Astrocyte (in vitro differentiated cells and primary cell): Measurements from ENCODE around the gene ECHS1. TPM values are rescaled to one million over a fixed set of nuclear protein-coding genes. Genes with fewer than 3 reads are reported as not detected.

Source experiments
- DNase-seq: peaks from one replicate; pipeline ENCODE4 v3.0.0-alpha.2; 2010; ENCODE audit warnings: low read depth
- FAIRE-seq: peaks from 2 replicates; lab custom pipeline; 2011; peaks lifted over from hg19 to GRCh38; lab: Jason Lieb, UNC
- H2AFZ ChIP-seq: 2 replicates; pipeline ENCODE4 v1.6.0; 2012; ENCODE audit warnings: low read depth, low read length, inconsistent platforms
- H3K27ac ChIP-seq: 2 replicates; pipeline ENCODE4 v1.5.1; 2011; ENCODE audit warnings: low read depth, low read length, inconsistent platforms
- H3K27me3 ChIP-seq: 2 replicates; pipeline ENCODE4 v1.6.0; 2011; ENCODE audit warnings: low read length, inconsistent platforms; ENCODE audit not compliant: insufficient read depth
- H3K36me3 ChIP-seq: 2 replicates; pipeline ENCODE4 v1.5.1; 2011; ENCODE audit warnings: low read length, inconsistent platforms; ENCODE audit not compliant: insufficient read depth
- H3K4me1 ChIP-seq: 2 replicates; pipeline ENCODE4 v1.5.1; 2011; ENCODE audit warnings: low read length, inconsistent platforms; ENCODE audit not compliant: insufficient read depth
- H3K4me2 ChIP-seq: 2 replicates; pipeline ENCODE4 v1.6.0; 2012; ENCODE audit warnings: low read length, inconsistent platforms
- H3K4me3 ChIP-seq: 2 replicates; pipeline ENCODE4 v1.5.1; 2011; ENCODE audit warnings: low read depth, mild to moderate bottlenecking, low read length, inconsistent platforms; ENCODE audit not compliant: insufficient read depth
- H3K79me2 ChIP-seq: 2 replicates; pipeline ENCODE4 v1.6.0; 2012; ENCODE audit warnings: mild to moderate bottlenecking, low read length, inconsistent platforms; ENCODE audit not compliant: insufficient read depth
- H3K9ac ChIP-seq: 2 replicates; pipeline ENCODE4 v1.6.0; 2012; ENCODE audit warnings: mild to moderate bottlenecking, low read length, inconsistent platforms
- H3K9me3 ChIP-seq: 2 replicates; pipeline ENCODE4 v1.5.1; 2012; ENCODE audit warnings: low read depth, mild to moderate bottlenecking, low read length, inconsistent platforms; ENCODE audit not compliant: insufficient read depth
- H4K20me1 ChIP-seq: 2 replicates; pipeline ENCODE4 v1.6.0; 2012; ENCODE audit warnings: low read length, inconsistent platforms; ENCODE audit not compliant: insufficient read depth
- H3K27ac Mint-ChIP-seq: one replicate; pipeline ENCODE4 v1.8.0; 2021; ENCODE audit warnings: mild to moderate bottlenecking, mixed read lengths; ENCODE audit not compliant: unreplicated experiment
- H3K27me3 Mint-ChIP-seq: one replicate; pipeline ENCODE4 v1.8.0; 2021; ENCODE audit warnings: low read depth, mixed read lengths; ENCODE audit not compliant: unreplicated experiment
- H3K36me3 Mint-ChIP-seq: one replicate; pipeline ENCODE4 v1.8.0; 2021; ENCODE audit warnings: low read depth, mixed read lengths; ENCODE audit not compliant: unreplicated experiment
- H3K4me1 Mint-ChIP-seq: one replicate; pipeline ENCODE4 v1.8.0; 2021; ENCODE audit warnings: low read depth, mixed read lengths; ENCODE audit not compliant: unreplicated experiment
- H3K4me3 Mint-ChIP-seq: one replicate; pipeline ENCODE4 v1.8.0; 2021; ENCODE audit warnings: mild to moderate bottlenecking, moderate library complexity, mixed read lengths; ENCODE audit not compliant: unreplicated experiment
- H3K9me3 Mint-ChIP-seq: one replicate; pipeline ENCODE4 v1.8.0; 2021; ENCODE audit warnings: mild to moderate bottlenecking, mixed read lengths; ENCODE audit not compliant: unreplicated experiment
- CTCF ChIP-seq: IDR thresholded peaks from 2 replicates; pipeline ENCODE4 v1.5.1; 2011; ENCODE audit warnings: low read depth, mild to moderate bottlenecking, inconsistent platforms, low read length, moderate library complexity; ENCODE audit not compliant: insufficient read depth
- EZH2 ChIP-seq: IDR thresholded peaks from 2 replicates; pipeline ENCODE4 v1.6.1; 2012; ENCODE audit warnings: mild to moderate bottlenecking, low read length, inconsistent platforms; ENCODE audit not compliant: insufficient read depth
- total RNA-seq: library from RNA; stranded (reverse); gene quantifications from 2 replicates; pipeline ENCODE4 v1.2.1, GENCODE V29; 2021

The ECHS1 gene
- total RNA-seq, 1 donor from 2014 or later, result 90.9 TPM

GRCh38 chr10:133403359-133403758 is 30.2 kb upstream of the ECHS1 start:
- TF ChIP-seq EZH2, result no peak
- no peak for TF ChIP-seq CTCF
- Histone ChIP-seq H4K20me1 (peaks cover 30% of the 10 kb centered on the region), H3K27me3 (no peaks in the 10 kb centered on the region), H3K4me2 (no peak overlapping the region), H3K4me1 (peaks cover 10% of the 10 kb centered on the region), H3K36me3 (peaks cover 24% of the 10 kb centered on the region), H3K9ac (no peak overlapping the region), H3K27ac (no peak overlapping the region), H3K4me3 (no peak overlapping the region), H3K79me2 (peaks cover 53% of the 10 kb centered on the region), H2AFZ (no peak overlapping the region), H3K9me3 (no peaks in the 10 kb centered on the region)
- FAIRE-seq (no peak), DNase-seq (no peak)
- H3K27me3 Mint-ChIP-seq, result no peaks in the 10 kb centered on the region
- peak overlapping the region; percentile 16 for H3K27ac Mint-ChIP-seq
- H3K4me3 Mint-ChIP-seq, result no peak overlapping the region
- H3K36me3 Mint-ChIP-seq, result peaks cover 35% of the 10 kb centered on the region
- H3K9me3 Mint-ChIP-seq, result no peaks in the 10 kb centered on the region
- peaks cover 34% of the 10 kb centered on the region for H3K4me1 Mint-ChIP-seq

- Histone ChIP-seq H3K27ac (no peak overlapping the region), H3K36me3 (peaks cover 24% of the 10 kb centered on the region), H3K27me3 (no peaks in the 10 kb centered on the region), H3K4me3 (no peak overlapping the region), H2AFZ (no peak overlapping the region), H3K4me1 (peaks cover 10% of the 10 kb centered on the region), H3K79me2 (peaks cover 50% of the 10 kb centered on the region), H3K4me2 (no peak overlapping the region), H3K9me3 (no peaks in the 10 kb centered on the region), H3K9ac (no peak overlapping the region), H4K20me1 (peaks cover 25% of the 10 kb centered on the region)
- DNase-seq (no peak), FAIRE-seq (no peak)
- Mint-ChIP-seq H3K27ac (no peak overlapping the region), H3K9me3 (no peaks in the 10 kb centered on the region), H3K27me3 (no peaks in the 10 kb centered on the region), H3K4me1 (peaks cover 38% of the 10 kb centered on the region), H3K4me3 (peak overlapping the region; percentile 35), H3K36me3 (peaks cover 31% of the 10 kb centered on the region)
- TF ChIP-seq CTCF (no peak), EZH2 (no peak)
Measured at GRCh38 chr10:133401981-133402725, 29.0 kb upstream of the ECHS1 start.

DNA sequence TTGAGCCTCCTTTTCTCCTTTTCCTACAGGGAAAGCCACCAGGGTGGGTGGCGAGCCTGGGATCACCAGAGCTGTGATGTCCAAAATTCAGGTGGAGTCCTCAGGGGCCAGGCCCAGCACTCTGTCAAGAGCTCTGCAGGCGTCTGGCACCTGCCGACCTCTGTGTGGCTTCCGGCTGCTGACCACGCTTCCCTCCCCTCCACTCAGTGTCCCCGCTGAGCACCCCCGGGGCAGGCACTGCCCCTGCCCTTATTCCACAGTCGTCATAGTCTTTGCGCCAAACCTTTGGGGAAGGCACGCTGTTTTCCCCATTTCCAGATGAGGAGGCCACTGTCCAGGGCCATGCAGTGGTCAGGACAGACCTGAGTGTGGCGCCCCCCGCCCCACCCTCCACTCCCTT is 28.3 kb upstream of the ECHS1 start:
- peaks cover 20% of the 10 kb centered on the region for H4K20me1 ChIP-seq
- no peak overlapping the region for H3K4me2 ChIP-seq
- H3K4me1 Mint-ChIP-seq, result peaks cover 44% of the 10 kb centered on the region
- TF ChIP-seq EZH2, result no peak
- no peak for TF ChIP-seq CTCF
- H3K9ac ChIP-seq, result no peak overlapping the region
- H3K9me3 ChIP-seq, result no peaks in the 10 kb centered on the region
- no peak overlapping the region for H3K4me3 Mint-ChIP-seq
- no peaks in the 10 kb centered on the region for H3K27me3 ChIP-seq
- H3K36me3 ChIP-seq, result peaks cover 20% of the 10 kb centered on the region
- DNase-seq (no peak), FAIRE-seq (no peak)
- H3K27ac Mint-ChIP-seq, result peak overlapping the region; percentile 0
- H3K4me3 ChIP-seq, result no peak overlapping the region
- no peak overlapping the region for H3K27ac ChIP-seq
- H3K4me1 ChIP-seq, result peaks cover 10% of the 10 kb centered on the region
- H3K9me3 Mint-ChIP-seq, result no peaks in the 10 kb centered on the region
- peaks cover 26% of the 10 kb centered on the region for H3K36me3 Mint-ChIP-seq
- peaks cover 49% of the 10 kb centered on the region for H3K79me2 ChIP-seq
- no peak overlapping the region for H2AFZ ChIP-seq
- H3K27me3 Mint-ChIP-seq, result no peaks in the 10 kb centered on the region
